ENCODE data around the gene GPD2.

- TF ChIP-seq CTCF (IDR thresholded peaks at IDR 0.05) = no peak
- peak; percentile 18 for TF ChIP-seq POLR2AphosphoS5 (IDR thresholded peaks at IDR 0.05)
Measured at GRCh38 chr2:156476850-156477206, 40.6 kb downstream of the GPD2 start.

Data from prostate gland (tissue), 2 donors.